Spinal cord (tissue), 10 donors: Measurements from ENCODE around the gene TSPO. TPM values are rescaled to one million over a fixed set of nuclear protein-coding genes. Genes with fewer than 3 reads are reported as not detected.

ENCODE experiments used
- DNase-seq, 6 donors: peaks; one replicate each; pipeline versions ENCODE4 v3.0.0 to v3.0.0-alpha.2; 2013 to 2015; ENCODE audit warnings: low spot score in 6 of 6, low read depth in 4 of 6
- H3K27ac ChIP-seq: one replicate; pipeline ENCODE4 v1.5.1; 2013; ENCODE audit warnings: low read depth, low read length, control low read depth
- H3K27me3 ChIP-seq: one replicate; pipeline ENCODE4 v1.6.1; 2013; ENCODE audit warnings: low read length; ENCODE audit not compliant: control insufficient read depth, insufficient read depth
- H3K36me3 ChIP-seq: one replicate; pipeline ENCODE4 v1.6.1; 2013; ENCODE audit warnings: low read length; ENCODE audit not compliant: control insufficient read depth, insufficient read depth
- H3K4me1 ChIP-seq: one replicate; pipeline ENCODE4 v1.6.1; 2013; ENCODE audit warnings: low read length; ENCODE audit not compliant: control insufficient read depth, insufficient read depth
- H3K4me3 ChIP-seq: one replicate; pipeline ENCODE4 v1.5.1; 2013; ENCODE audit warnings: low read depth, low read length, control low read depth
- H3K9me3 ChIP-seq: one replicate; pipeline ENCODE4 v1.6.1; 2013; ENCODE audit warnings: low read length; ENCODE audit not compliant: control insufficient read depth, insufficient read depth
- WGBS: methylation state at CpG from one replicate; pipeline ENCODE4 v1.1.5; 2013; ENCODE audit warnings: missing lambda C conversion rate; ENCODE audit not compliant: insufficient coverage; 5-methylcytosine and 5-hydroxymethylcytosine counted together
- polyA plus RNA-seq, 2 donors: library from polyadenylated mRNA; unstranded; fragments of 120-200 nt; gene quantifications; one replicate each; pipeline ENCODE4 v1.2.1, GENCODE V29; 2013; ENCODE audit not compliant: insufficient read length in 2 of 2
- total RNA-seq, 2 donors: library from RNA; depleted of rRNA in 1 of 2; stranded (reverse); fragments of 120-200 nt in 1 of 2; fragments of >200 nt in 1 of 2; gene quantifications; one replicate each; pipeline versions ENCODE4 v1.2.3 to v1.2.4, GENCODE V29; 2013 to 2014
- donor health status: healthy.

The TSPO gene
- total and polyA plus RNA-seq, 4 donors, result 38.7 to 80.1 (median 41.8) TPM

- no peaks in the 10 kb centered on the region for H3K27me3 ChIP-seq
- no peak overlapping the region for H3K4me3 ChIP-seq
- no peak overlapping the region for H3K27ac ChIP-seq
- WGBS, result 97% methylated on average over 39 of the region's 39 CpGs
- H3K36me3 ChIP-seq, result peaks cover 90% of the 10 kb centered on the region
- H3K4me1 ChIP-seq, result no peaks in the 10 kb centered on the region
- DNase-seq, result no peak
- H3K9me3 ChIP-seq, result no peaks in the 10 kb centered on the region
These were observed 22.8 kb downstream of the TSPO start for GRCh38 chr22:43173976-43174720.

- Histone ChIP-seq H3K36me3 (peaks cover 90% of the 10 kb centered on the region), H3K27ac (no peak overlapping the region), H3K4me3 (no peak overlapping the region), H3K27me3 (no peaks in the 10 kb centered on the region), H3K4me1 (no peaks in the 10 kb centered on the region), H3K9me3 (no peaks in the 10 kb centered on the region)
- no peak for DNase-seq
- WGBS, result 91% methylated on average over 9 of the region's 9 CpGs
These were observed 23.7 kb downstream of the TSPO start for GRCh38 chr22:43174941-43175531.

- H3K36me3 ChIP-seq, result peaks cover 90% of the 10 kb centered on the region
- H3K4me3 ChIP-seq, result no peak overlapping the region
- H3K9me3 ChIP-seq, result no peaks in the 10 kb centered on the region
- WGBS, result 86% methylated on average over 13 of the region's 15 CpGs
- H3K27ac ChIP-seq, result no peak overlapping the region
- no peaks in the 10 kb centered on the region for H3K4me1 ChIP-seq
- no peak for DNase-seq
- no peaks in the 10 kb centered on the region for H3K27me3 ChIP-seq
These were observed 24.7 kb downstream of the TSPO start for GRCh38 chr22:43176090-43176489.

- H3K9me3 ChIP-seq, result no peaks in the 10 kb centered on the region
- no peaks in the 10 kb centered on the region for H3K27me3 ChIP-seq
- 91% methylated on average over 5 of the region's 7 CpGs for WGBS
- no peaks in the 10 kb centered on the region for H3K4me1 ChIP-seq
- DNase-seq, result no peak
- peaks cover 89% of the 10 kb centered on the region for H3K36me3 ChIP-seq
- no peak overlapping the region for H3K27ac ChIP-seq
- no peak overlapping the region for H3K4me3 ChIP-seq
These were observed 26.1 kb downstream of the TSPO start for GRCh38 chr22:43177479-43177878.

- Histone ChIP-seq H3K4me1 (no peaks in the 10 kb centered on the region), H3K36me3 (peaks cover 78% of the 10 kb centered on the region), H3K4me3 (no peak overlapping the region), H3K27me3 (no peaks in the 10 kb centered on the region), H3K27ac (no peak overlapping the region), H3K9me3 (no peaks in the 10 kb centered on the region)
- DNase-seq, result no peak
- 96% methylated on average over 20 of the region's 25 CpGs for WGBS
These were observed 28.0 kb downstream of the TSPO start for GRCh38 chr22:43179146-43179910.

GRCh38 chr22:43179911-43180195, 28.5 kb downstream of the TSPO start:
- Histone ChIP-seq H3K27me3 (no peaks in the 10 kb centered on the region), H3K9me3 (no peaks in the 10 kb centered on the region), H3K36me3 (peaks cover 72% of the 10 kb centered on the region), H3K4me1 (no peaks in the 10 kb centered on the region), H3K27ac (no peak overlapping the region), H3K4me3 (no peak overlapping the region)
- no peak for DNase-seq
- WGBS, result 97% methylated on average over 15 of the region's 15 CpGs

GRCh38 chr22:43180670-43181069, 29.3 kb downstream of the TSPO start:
- H3K36me3 ChIP-seq, result peaks cover 67% of the 10 kb centered on the region
- no peak for DNase-seq
- 96% methylated on average over 14 of the region's 15 CpGs for WGBS
- H3K9me3 ChIP-seq, result no peaks in the 10 kb centered on the region
- H3K4me3 ChIP-seq, result no peak overlapping the region
- no peaks in the 10 kb centered on the region for H3K27me3 ChIP-seq
- peaks cover 6% of the 10 kb centered on the region for H3K4me1 ChIP-seq
- H3K27ac ChIP-seq, result no peak overlapping the region

- peaks cover 14% of the 10 kb centered on the region for H3K4me1 ChIP-seq
- no peak for DNase-seq
- no peak overlapping the region for H3K27ac ChIP-seq
- no peaks in the 10 kb centered on the region for H3K27me3 ChIP-seq
- 96% methylated on average over 13 of the region's 13 CpGs for WGBS
- H3K4me3 ChIP-seq, result no peak overlapping the region
- no peaks in the 10 kb centered on the region for H3K9me3 ChIP-seq
- H3K36me3 ChIP-seq, result peaks cover 59% of the 10 kb centered on the region
These were observed 30.1 kb downstream of the TSPO start for GRCh38 chr22:43181321-43182076.

- Histone ChIP-seq H3K9me3 (no peaks in the 10 kb centered on the region), H3K27ac (no peak overlapping the region), H3K27me3 (no peaks in the 10 kb centered on the region), H3K36me3 (peaks cover 54% of the 10 kb centered on the region), H3K4me1 (peaks cover 15% of the 10 kb centered on the region), H3K4me3 (no peak overlapping the region)
- WGBS, result 94% methylated on average over 10 of the region's 10 CpGs
- DNase-seq, result no peak
These were observed 30.8 kb downstream of the TSPO start for GRCh38 chr22:43182118-43182517.
